HL-60 (cell line): Measurements from ENCODE around the gene ZFHX2.

Source experiments
- DNase-seq, 2 experiments: peaks; one replicate each; pipeline ENCODE4 v3.0.0-alpha.2; 2010 to 2020; ENCODE audit warnings: low read depth in 1 of 2, low spot score in 1 of 2
- H3K27ac ChIP-seq: fragments of 250-450 bp; sonication (Bioruptor Pico); replicated peaks from 2 replicates; pipeline ENCODE4 v1.5.1; 2020; ENCODE audit warnings: mild to moderate bottlenecking, moderate library complexity
- H3K27me3 ChIP-seq: fragments of 250-450 bp; sonication (Bioruptor Pico); 2 replicates; pipeline ENCODE4 v1.5.1; 2021; ENCODE audit warnings: mild to moderate bottlenecking, moderate library complexity; ENCODE audit not compliant: insufficient read depth, poor library complexity, severe bottlenecking
- H3K4me3 ChIP-seq: replicated peaks from 2 replicates; pipeline ENCODE4 v1.5.1; 2011; ENCODE audit warnings: mild to moderate bottlenecking, control low read depth, low read length; ENCODE audit not compliant: insufficient read depth
- GABPA ChIP-seq: IDR thresholded peaks from 2 replicates; pipeline ENCODE4 v1.6.1; 2012; ENCODE audit warnings: low read depth
- POLR2AphosphoS5 ChIP-seq: IDR thresholded peaks from 2 replicates; pipeline ENCODE4 v1.6.1; 2012; ENCODE audit warnings: low read depth
- REST ChIP-seq: IDR thresholded peaks from 2 replicates; pipeline ENCODE4 v1.6.1; 2012; ENCODE audit warnings: low read depth; ENCODE audit not compliant: insufficient replicate concordance
- SPI1 ChIP-seq: IDR thresholded peaks from 2 replicates; pipeline ENCODE4 v1.6.1; 2012; ENCODE audit warnings: low read depth, mild to moderate bottlenecking, borderline replicate concordance
- TF ChIP-seq, protein P1 (sequence below): IDR thresholded peaks from one replicate; pipeline ENCODE4 v1.5.1; 2011; ENCODE audit warnings: low read length, control low read depth, inconsistent platforms; ENCODE audit not compliant: insufficient read depth

ZFHX2 gene

DNA sequence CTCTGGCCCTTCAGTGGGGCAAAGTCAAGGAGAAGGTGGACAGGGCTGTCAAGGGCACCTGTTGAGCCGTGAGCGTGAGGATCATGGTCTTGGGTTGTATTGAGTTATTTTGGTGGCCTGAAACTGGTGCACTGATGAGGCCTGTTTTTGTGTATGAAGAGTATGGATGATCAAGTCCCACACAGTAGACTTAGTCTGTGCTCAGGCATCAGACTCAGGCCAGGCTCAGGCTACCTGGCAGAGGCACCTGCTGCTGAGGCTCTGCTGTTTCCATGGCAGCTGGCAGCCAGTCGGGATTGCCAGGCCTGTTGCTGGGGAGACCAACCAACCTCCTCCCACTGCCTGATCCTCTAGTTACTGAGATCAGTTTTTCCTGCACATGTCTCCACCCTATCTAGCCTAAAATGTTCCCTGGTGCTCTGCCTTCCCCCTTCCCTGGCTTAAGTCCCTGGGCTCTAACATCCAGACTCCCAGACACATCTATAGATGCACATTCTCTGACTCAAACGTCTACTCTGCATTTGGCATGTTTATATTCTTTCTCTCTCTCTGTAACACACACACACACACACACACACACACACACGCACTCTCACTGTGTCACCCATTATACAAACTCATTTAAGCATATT, 21.9 kb upstream of the ZFHX2 start:
- no peak overlapping the region for H3K27ac ChIP-seq
- DNase-seq, result no peak
- peaks cover 25% of the 10 kb centered on the region for H3K27me3 ChIP-seq

DNA sequence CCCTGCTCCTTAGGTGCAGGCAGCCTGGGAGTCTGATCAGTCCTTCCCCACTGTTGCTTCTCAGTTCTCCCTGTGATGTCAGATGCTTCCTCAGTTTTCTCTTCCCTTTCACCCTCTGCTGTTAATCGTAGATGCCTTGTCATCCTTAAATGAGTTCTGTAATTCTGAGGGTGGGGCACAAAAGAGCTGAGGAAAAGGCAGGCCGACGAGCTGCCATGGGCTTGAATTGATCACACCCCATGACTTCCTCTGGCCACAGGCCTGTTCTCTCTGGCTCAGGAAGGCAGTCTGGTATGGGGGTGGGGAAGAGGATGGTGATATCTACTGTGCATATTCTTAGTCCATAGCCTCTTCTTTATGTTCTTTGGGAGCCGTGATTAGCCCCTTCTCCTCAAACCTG, 21.3 kb upstream of the ZFHX2 start:
- Histone ChIP-seq H3K27ac (no peak overlapping the region), H3K4me3 (no peak overlapping the region), H3K27me3 (peaks cover 20% of the 10 kb centered on the region)
- no peak for DNase-seq
- TF ChIP-seq GABPA (no peak), REST (no peak), POLR2AphosphoS5 (no peak), SPI1 (no peak)
- TF ChIP-seq, protein P1, sequence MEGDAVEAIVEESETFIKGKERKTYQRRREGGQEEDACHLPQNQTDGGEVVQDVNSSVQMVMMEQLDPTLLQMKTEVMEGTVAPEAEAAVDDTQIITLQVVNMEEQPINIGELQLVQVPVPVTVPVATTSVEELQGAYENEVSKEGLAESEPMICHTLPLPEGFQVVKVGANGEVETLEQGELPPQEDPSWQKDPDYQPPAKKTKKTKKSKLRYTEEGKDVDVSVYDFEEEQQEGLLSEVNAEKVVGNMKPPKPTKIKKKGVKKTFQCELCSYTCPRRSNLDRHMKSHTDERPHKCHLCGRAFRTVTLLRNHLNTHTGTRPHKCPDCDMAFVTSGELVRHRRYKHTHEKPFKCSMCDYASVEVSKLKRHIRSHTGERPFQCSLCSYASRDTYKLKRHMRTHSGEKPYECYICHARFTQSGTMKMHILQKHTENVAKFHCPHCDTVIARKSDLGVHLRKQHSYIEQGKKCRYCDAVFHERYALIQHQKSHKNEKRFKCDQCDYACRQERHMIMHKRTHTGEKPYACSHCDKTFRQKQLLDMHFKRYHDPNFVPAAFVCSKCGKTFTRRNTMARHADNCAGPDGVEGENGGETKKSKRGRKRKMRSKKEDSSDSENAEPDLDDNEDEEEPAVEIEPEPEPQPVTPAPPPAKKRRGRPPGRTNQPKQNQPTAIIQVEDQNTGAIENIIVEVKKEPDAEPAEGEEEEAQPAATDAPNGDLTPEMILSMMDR, result no peak

More for the DNA sequence above, 21.9 kb upstream of the ZFHX2 start:
- no peak overlapping the region for H3K4me3 ChIP-seq
- TF ChIP-seq GABPA, result no peak

GRCh38 chr14:23572524-23572828, 20.9 kb upstream of the ZFHX2 start:
- TF ChIP-seq POLR2AphosphoS5, result no peak
- TF ChIP-seq GABPA, result no peak
- no peak for TF ChIP-seq REST
- TF ChIP-seq, protein P1, result no peak
- TF ChIP-seq SPI1, result no peak
- no peak for DNase-seq
- no peak overlapping the region for H3K4me3 ChIP-seq
- no peak overlapping the region for H3K27ac ChIP-seq
- H3K27me3 ChIP-seq, result peaks cover 17% of the 10 kb centered on the region

- no peak for TF ChIP-seq POLR2AphosphoS5
- no peak overlapping the region for H3K27ac ChIP-seq
- DNase-seq, result no peak
- H3K4me3 ChIP-seq, result no peak overlapping the region
- peaks cover 11% of the 10 kb centered on the region for H3K27me3 ChIP-seq
Observed at GRCh38 chr14:23571701-23572523, 20.3 kb upstream of the ZFHX2 start.
